NCI-H1436 (cell line): ENCODE measurements around the gene YIF1B.
"Not testable (repeated sequence)": the region's sequence is repeated elsewhere in the genome, so short reads cannot be mapped to it uniquely, and the experiment has no call there.

Source experiments
- DNase-seq: peaks from one replicate; lab custom pipeline; 2025; lab: John Stamatoyannopoulos, UW

YIF1B gene

GRCh38 chr19:38276942-38277517, 38.7 kb downstream of the YIF1B start:
- DNase-seq: no peak

GRCh38 chr19:38274739-38275138, 41.0 kb downstream of the YIF1B start:
- no peak for DNase-seq

- no peak for DNase-seq
Observed at GRCh38 chr19:38273499-38273898, 42.2 kb downstream of the YIF1B start.

GRCh38 chr19:38270587-38271167, 45.1 kb downstream of the YIF1B start:
- no peak for DNase-seq

- DNase-seq: no peak
Observed at GRCh38 chr19:38268539-38268938, 47.2 kb downstream of the YIF1B start.

GRCh38 chr19:38267761-38268483, 47.8 kb downstream of the YIF1B start:
- no peak for DNase-seq

GRCh38 chr19:38266981-38267597, 48.7 kb downstream of the YIF1B start:
- DNase-seq: no peak

GRCh38 chr19:38265921-38266429, 49.8 kb downstream of the YIF1B start:
- DNase-seq: no peak

- no peak for DNase-seq
Observed at GRCh38 chr19:38265213-38265861, 50.4 kb downstream of the YIF1B start.

- DNase-seq: peak; percentile 99
Observed at GRCh38 chr19:38264486-38265212, 51.1 kb downstream of the YIF1B start, which contains the start of gene SPINT2. Gene SPINT2 (plus strand): TSS chr19:38264573. CDS start chr19:38264893, 320 bp downstream.

- peak; percentile 99 for DNase-seq
Observed at GRCh38 chr19:38263689-38264485, 51.9 kb downstream of the YIF1B start.

- no peak for DNase-seq
Observed at GRCh38 chr19:38262585-38263268, 53.0 kb downstream of the YIF1B start.

- not testable (repeated sequence) for DNase-seq
Observed at GRCh38 chr19:38261942-38262341, 53.8 kb downstream of the YIF1B start.

- DNase-seq: no peak
Observed at GRCh38 chr19:38255383-38256014, 60.2 kb downstream of the YIF1B start.

- no peak for DNase-seq
Observed at GRCh38 chr19:38253788-38254187, 62.0 kb downstream of the YIF1B start.
